ENCODE data around the gene XYLT1.

GRCh38 chr16:17372386-17372785, 98.4 kb downstream of the XYLT1 start:
- TF ChIP-seq HDGF (IDR thresholded peaks at IDR 0.05; ENCODE audit: borderline replicate concordance) (no peak), FOXM1 (IDR thresholded peaks at IDR 0.05; ENCODE audit: borderline replicate concordance) (no peak), ZNF384 (IDR thresholded peaks at IDR 0.05) (no peak), NFRKB (IDR thresholded peaks at IDR 0.05) (no peak), SP1 (IDR thresholded peaks at IDR 0.05) (no peak), FOXA1 (IDR thresholded peaks at IDR 0.05) (no peak), SUZ12 (IDR thresholded peaks at IDR 0.05) (no peak), BHLHE40 (IDR thresholded peaks at IDR 0.05; ENCODE audit: borderline replicate concordance) (no peak), CTBP1 (IDR thresholded peaks at IDR 0.05; ENCODE audit: borderline replicate concordance) (no peak), FOXK2 (IDR thresholded peaks at IDR 0.05) (no peak), PKNOX1 (IDR thresholded peaks at IDR 0.05) (no peak), TARDBP (IDR thresholded peaks at IDR 0.05) (no peak), L3MBTL2 (conservative IDR thresholded peaks at IDR 0.05) (no peak)
